HUDEP-2 (cell line): ENCODE results near the gene SH3RF2.
"Not testable (repeated sequence)": the region's sequence is repeated elsewhere in the genome, so short reads cannot be mapped to it uniquely, and the experiment has no call there.

Source experiments
- DNase-seq, 76 experiments: peaks; one replicate each; lab custom pipeline; 2025; ENCODE audit not compliant: unreplicated experiment in 76 of 76; lab: John Stamatoyannopoulos, UW

The SH3RF2 gene

GRCh38 chr5:145976431-145977155 lies 40.2 kb downstream of the SH3RF2 start:
- no peak for DNase-seq

- no peak for DNase-seq
Observed at GRCh38 chr5:145978171-145978570, 41.8 kb downstream of the SH3RF2 start.

GRCh38 chr5:145978708-145979107 lies 42.3 kb downstream of the SH3RF2 start:
- no peak for DNase-seq

GRCh38 chr5:145979270-145980223 lies 43.2 kb downstream of the SH3RF2 start:
- DNase-seq, result no peak

- DNase-seq, result no peak
Observed at GRCh38 chr5:145980259-145980658, 43.9 kb downstream of the SH3RF2 start.

- no peak for DNase-seq
Observed at GRCh38 chr5:145980718-145981117, 44.3 kb downstream of the SH3RF2 start.

GRCh38 chr5:145981589-145982571 lies 45.5 kb downstream of the SH3RF2 start:
- no peak for DNase-seq

- no peak for DNase-seq
Observed at GRCh38 chr5:145982572-145983318, 46.4 kb downstream of the SH3RF2 start.

GRCh38 chr5:145983446-145983845 lies 47.1 kb downstream of the SH3RF2 start:
- DNase-seq, result no peak

- DNase-seq, result peak in 10 of 76 experiments; percentile 3 to 45 (median 22)
Observed at GRCh38 chr5:145984072-145984471, 47.7 kb downstream of the SH3RF2 start.

GRCh38 chr5:145987856-145988255 lies 51.5 kb downstream of the SH3RF2 start:
- no peak for DNase-seq

- DNase-seq, result no peak
Observed at GRCh38 chr5:145988993-145989392, 52.6 kb downstream of the SH3RF2 start.

GRCh38 chr5:145989428-145989827 lies 53.0 kb downstream of the SH3RF2 start:
- no peak for DNase-seq

GRCh38 chr5:145990170-145990569 lies 53.8 kb downstream of the SH3RF2 start:
- no peak for DNase-seq

GRCh38 chr5:145991044-145991575 lies 54.7 kb downstream of the SH3RF2 start:
- no peak for DNase-seq

- not testable (repeated sequence) for DNase-seq
Observed at GRCh38 chr5:145993538-145993937, 57.2 kb downstream of the SH3RF2 start.

- no peak for DNase-seq
Observed at GRCh38 chr5:145996135-145996534, 59.8 kb downstream of the SH3RF2 start.

- no peak for DNase-seq
Observed at GRCh38 chr5:145999208-145999607, 62.8 kb downstream of the SH3RF2 start.

GRCh38 chr5:146000072-146000471 lies 63.7 kb downstream of the SH3RF2 start:
- DNase-seq, result no peak
